ENCODE results near the gene SLC25A38.

SLC25A38 gene

DNA sequence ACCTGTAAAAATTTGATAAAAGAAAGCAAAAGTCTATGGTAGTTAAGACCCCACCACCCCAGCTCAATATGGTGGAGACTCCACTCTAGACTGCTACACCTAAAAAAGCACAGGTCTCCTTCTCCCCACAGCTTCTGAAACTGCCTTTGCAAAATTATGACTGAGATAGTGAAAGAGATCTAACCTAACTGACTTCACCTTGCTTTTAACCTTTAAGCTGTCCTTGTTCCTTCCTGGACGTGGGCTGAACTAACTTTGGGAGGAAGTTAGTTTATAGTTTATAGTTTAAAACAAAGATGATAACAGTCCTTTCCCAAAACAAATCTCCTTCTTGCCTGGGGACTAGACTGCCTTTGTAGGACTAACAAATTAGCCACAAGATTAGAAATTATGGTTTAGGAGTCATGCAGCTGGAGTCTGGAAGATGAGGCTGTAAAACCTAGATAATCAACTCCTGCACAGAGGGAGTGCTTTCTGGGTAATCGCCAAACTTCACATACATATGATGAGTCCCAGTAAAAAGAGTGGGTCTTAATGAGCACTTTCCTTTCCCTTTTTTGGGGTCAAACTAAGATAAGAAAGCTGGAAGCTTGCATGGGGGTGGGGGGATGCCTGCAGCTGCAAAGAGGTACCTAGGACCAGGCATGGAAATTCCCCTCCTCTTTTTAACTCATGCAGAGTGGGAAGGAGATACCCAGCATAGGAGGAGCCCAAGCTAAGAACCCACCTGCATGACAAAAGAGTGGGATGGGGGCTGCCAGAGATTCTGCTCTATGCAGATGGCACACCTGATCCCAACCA is 36.2 kb upstream of the SLC25A38 start:
- H3K36me3 ChIP-seq (replicated peaks in 1 of 2; ENCODE audit: control insufficient read depth in 2 of 2, insufficient read depth in 2 of 2, low read length in 2 of 2), result no peaks in the 10 kb centered on the region
- no peak overlapping the region for H2AK5ac ChIP-seq (ENCODE audit: low read depth, low read length)
- H3K18ac ChIP-seq (ENCODE audit: low read length), result no peak overlapping the region
- no peak overlapping the region for H3K9ac ChIP-seq (ENCODE audit: low read depth, low read length, poor library complexity)
- peaks cover 0 to 2% of the 10 kb centered on the region in 2 donors for H3K4me1 ChIP-seq (ENCODE audit: control insufficient read depth in 2 of 2, insufficient read depth in 1 of 2, low read depth in 1 of 2, low read length in 2 of 2)
- DNase-seq (ENCODE audit: low spot score), result no peak
- H2BK15ac ChIP-seq (ENCODE audit: low read length), result no peak overlapping the region
- no peak overlapping the region for H3K4me3 ChIP-seq (ENCODE audit: low read length in 2 of 2)
- H4K8ac ChIP-seq (ENCODE audit: low read depth, low read length), result no peak overlapping the region
- no peaks in the 10 kb centered on the region for H3K79me1 ChIP-seq (ENCODE audit: low read depth, low read length)
- no peak overlapping the region for H3K4ac ChIP-seq (ENCODE audit: low read length)
- no peaks in the 10 kb centered on the region for H3K27me3 ChIP-seq (ENCODE audit: control insufficient read depth in 3 of 3, insufficient read depth in 3 of 3, low read depth in 1 of 3, low read length in 3 of 3)
- no peak overlapping the region for H3K23ac ChIP-seq (ENCODE audit: low read depth, low read length, poor library complexity)
- no peak overlapping the region for H3K14ac ChIP-seq (ENCODE audit: low read length)
- H4K91ac ChIP-seq (ENCODE audit: low read depth, low read length, poor library complexity), result no peak overlapping the region
- WGBS, 2 donors (ENCODE audit: extremely low coverage in 2 of 2, insufficient read length in 2 of 2, insufficient replicate concordance in 1 of 2), result no CpG with 5 or more reads among the region's 2 CpGs
- H3K27ac ChIP-seq (replicated peaks; ENCODE audit: low read length), result no peak overlapping the region
- H2BK12ac ChIP-seq (ENCODE audit: low read length), result no peak overlapping the region
- no peak overlapping the region for H2AFZ ChIP-seq (ENCODE audit: low read length)
- no peaks in the 10 kb centered on the region for H3K9me3 ChIP-seq (replicated peaks in 1 of 2; ENCODE audit: control insufficient read depth in 2 of 2, insufficient read depth in 1 of 2, low read depth in 1 of 2, low read length in 2 of 2)
- no peak overlapping the region for H2BK5ac ChIP-seq (ENCODE audit: low read length)
- no peak overlapping the region for H2BK120ac ChIP-seq (ENCODE audit: low read depth, low read length)
- H3K4me2 ChIP-seq (ENCODE audit: insufficient read depth, low read length, poor library complexity, severe bottlenecking), result no peak overlapping the region

DNA sequence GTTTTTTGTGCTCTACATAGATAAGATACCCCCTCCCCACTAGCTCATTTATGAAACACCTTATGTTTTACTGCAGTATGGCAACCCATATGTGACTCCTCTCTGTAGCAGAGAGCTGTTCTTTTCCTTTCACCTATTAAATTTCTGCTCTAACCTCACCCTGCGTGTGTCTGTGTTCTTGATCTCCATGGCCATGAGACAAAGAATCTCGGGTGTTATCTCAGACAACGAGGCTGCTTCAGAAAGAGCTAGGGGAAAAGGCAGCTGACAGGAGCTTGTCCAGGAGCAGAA is 35.6 kb upstream of the SLC25A38 start:
- no CpG with 5 or more reads among the region's 3 CpGs for WGBS, 2 donors (ENCODE audit: extremely low coverage in 2 of 2, insufficient read length in 2 of 2, insufficient replicate concordance in 1 of 2)

DNA sequence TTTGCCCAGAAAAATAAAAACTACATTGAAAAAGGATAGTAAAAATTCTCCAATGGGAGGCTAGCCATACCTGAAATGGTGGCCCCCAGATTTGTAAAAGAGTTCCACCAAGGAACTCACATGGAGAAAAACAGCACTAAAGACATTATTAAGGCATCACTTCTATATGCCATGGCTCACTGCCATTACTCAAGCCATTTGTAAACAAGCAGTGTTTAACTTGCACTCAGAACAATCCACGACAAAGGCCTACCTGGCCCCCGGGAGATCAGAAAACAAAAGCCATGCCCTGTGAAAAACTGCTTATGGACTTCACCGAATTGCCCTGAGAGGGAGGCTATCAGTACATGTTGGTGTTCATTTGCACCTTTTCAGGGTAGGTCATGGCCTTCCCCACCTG is 34.1 kb upstream of the SLC25A38 start:
- WGBS, 2 donors (ENCODE audit: extremely low coverage in 2 of 2, insufficient read length in 2 of 2, insufficient replicate concordance in 1 of 2), result no CpG with 5 or more reads among the region's 3 CpGs
- DNase-seq (ENCODE audit: low spot score), result no peak
- Histone ChIP-seq H3K27ac (replicated peaks; ENCODE audit: low read length) (no peak overlapping the region), H3K9me3 (replicated peaks in 1 of 2; ENCODE audit: control insufficient read depth in 2 of 2, insufficient read depth in 1 of 2, low read depth in 1 of 2, low read length in 2 of 2) (no peaks in the 10 kb centered on the region), H3K4ac (ENCODE audit: low read length) (no peak overlapping the region), H3K79me1 (ENCODE audit: low read depth, low read length) (no peaks in the 10 kb centered on the region), H3K36me3 (replicated peaks in 1 of 2; ENCODE audit: control insufficient read depth in 2 of 2, insufficient read depth in 2 of 2, low read length in 2 of 2) (no peaks in the 10 kb centered on the region), H3K27me3 (ENCODE audit: control insufficient read depth in 3 of 3, insufficient read depth in 3 of 3, low read depth in 1 of 3, low read length in 3 of 3) (no peaks in the 10 kb centered on the region), H3K9ac (ENCODE audit: low read depth, low read length, poor library complexity) (no peak overlapping the region), H2AFZ (ENCODE audit: low read length) (no peak overlapping the region), H3K23ac (ENCODE audit: low read depth, low read length, poor library complexity) (no peak overlapping the region), H3K4me2 (ENCODE audit: insufficient read depth, low read length, poor library complexity, severe bottlenecking) (no peak overlapping the region), H2AK5ac (ENCODE audit: low read depth, low read length) (no peak overlapping the region), H3K4me3 (ENCODE audit: low read length in 2 of 2) (no peak overlapping the region), H4K91ac (ENCODE audit: low read depth, low read length, poor library complexity) (no peak overlapping the region), H2BK120ac (ENCODE audit: low read depth, low read length) (no peak overlapping the region), H2BK15ac (ENCODE audit: low read length) (no peak overlapping the region), H2BK12ac (ENCODE audit: low read length) (no peak overlapping the region), H2BK5ac (ENCODE audit: low read length) (no peak overlapping the region), H3K4me1 (ENCODE audit: control insufficient read depth in 2 of 2, insufficient read depth in 1 of 2, low read depth in 1 of 2, low read length in 2 of 2) (peaks cover 0 to 2% of the 10 kb centered on the region in 2 donors), H4K8ac (ENCODE audit: low read depth, low read length) (no peak overlapping the region), H3K14ac (ENCODE audit: low read length) (no peak overlapping the region), H3K18ac (ENCODE audit: low read length) (no peak overlapping the region)

More for the DNA sequence above, 35.6 kb upstream of the SLC25A38 start:
- no peak overlapping the region for H3K4ac ChIP-seq (ENCODE audit: low read length)
- H2AK5ac ChIP-seq (ENCODE audit: low read depth, low read length), result no peak overlapping the region
- no peak overlapping the region for H2BK12ac ChIP-seq (ENCODE audit: low read length)
- no peak overlapping the region for H2BK120ac ChIP-seq (ENCODE audit: low read depth, low read length)
- H3K18ac ChIP-seq (ENCODE audit: low read length), result no peak overlapping the region
- no peak overlapping the region for H2BK15ac ChIP-seq (ENCODE audit: low read length)
- no peaks in the 10 kb centered on the region for H3K79me1 ChIP-seq (ENCODE audit: low read depth, low read length)
- H3K14ac ChIP-seq (ENCODE audit: low read length), result no peak overlapping the region
- no peak overlapping the region for H2BK5ac ChIP-seq (ENCODE audit: low read length)
- no peak overlapping the region for H4K91ac ChIP-seq (ENCODE audit: low read depth, low read length, poor library complexity)
- DNase-seq (ENCODE audit: low spot score), result no peak
- H3K4me1 ChIP-seq (ENCODE audit: control insufficient read depth in 2 of 2, insufficient read depth in 1 of 2, low read depth in 1 of 2, low read length in 2 of 2), result peaks cover 0 to 2% of the 10 kb centered on the region in 2 donors
- H3K23ac ChIP-seq (ENCODE audit: low read depth, low read length, poor library complexity), result no peak overlapping the region
- no peaks in the 10 kb centered on the region for H3K36me3 ChIP-seq (replicated peaks in 1 of 2; ENCODE audit: control insufficient read depth in 2 of 2, insufficient read depth in 2 of 2, low read length in 2 of 2)
- H2AFZ ChIP-seq (ENCODE audit: low read length), result no peak overlapping the region
- H3K27ac ChIP-seq (replicated peaks; ENCODE audit: low read length), result no peak overlapping the region
- no peaks in the 10 kb centered on the region for H3K27me3 ChIP-seq (ENCODE audit: control insufficient read depth in 3 of 3, insufficient read depth in 3 of 3, low read depth in 1 of 3, low read length in 3 of 3)
- H3K9me3 ChIP-seq (replicated peaks in 1 of 2; ENCODE audit: control insufficient read depth in 2 of 2, insufficient read depth in 1 of 2, low read depth in 1 of 2, low read length in 2 of 2), result no peaks in the 10 kb centered on the region
- no peak overlapping the region for H3K4me3 ChIP-seq (ENCODE audit: low read length in 2 of 2)
- H4K8ac ChIP-seq (ENCODE audit: low read depth, low read length), result no peak overlapping the region
- H3K4me2 ChIP-seq (ENCODE audit: insufficient read depth, low read length, poor library complexity, severe bottlenecking), result no peak overlapping the region
- H3K9ac ChIP-seq (ENCODE audit: low read depth, low read length, poor library complexity), result no peak overlapping the region

DNA sequence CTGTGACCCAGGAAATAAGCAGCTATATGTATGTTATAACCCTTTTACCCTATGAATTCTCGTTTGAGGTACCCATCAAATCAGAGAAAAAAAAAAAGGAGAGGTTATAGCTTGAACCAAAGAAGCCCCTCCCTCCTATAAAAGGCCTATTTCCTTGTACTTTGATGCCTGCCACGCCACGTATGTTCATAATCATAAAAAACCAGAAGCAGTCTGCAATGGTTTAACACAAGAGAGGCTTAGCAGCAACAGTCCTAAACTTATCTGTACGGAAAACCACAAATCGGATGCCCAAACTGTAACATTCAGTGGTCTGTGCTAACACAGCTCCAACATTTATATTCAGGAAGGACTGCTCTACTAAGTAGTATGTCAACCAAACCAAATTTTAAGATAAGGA is 32.5 kb upstream of the SLC25A38 start:
- DNase-seq (ENCODE audit: low spot score), result no peak
- Histone ChIP-seq H2AFZ (ENCODE audit: low read length) (no peak overlapping the region), H2BK5ac (ENCODE audit: low read length) (no peak overlapping the region), H3K18ac (ENCODE audit: low read length) (no peak overlapping the region), H3K4me1 (ENCODE audit: control insufficient read depth in 2 of 2, insufficient read depth in 1 of 2, low read depth in 1 of 2, low read length in 2 of 2) (peaks cover 0 to 2% of the 10 kb centered on the region in 2 donors), H2BK15ac (ENCODE audit: low read length) (no peak overlapping the region), H4K8ac (ENCODE audit: low read depth, low read length) (no peak overlapping the region), H2AK5ac (ENCODE audit: low read depth, low read length) (no peak overlapping the region), H3K14ac (ENCODE audit: low read length) (no peak overlapping the region), H3K9ac (ENCODE audit: low read depth, low read length, poor library complexity) (no peak overlapping the region), H3K79me1 (ENCODE audit: low read depth, low read length) (no peaks in the 10 kb centered on the region), H3K4ac (ENCODE audit: low read length) (no peak overlapping the region), H3K27me3 (ENCODE audit: control insufficient read depth in 3 of 3, insufficient read depth in 3 of 3, low read depth in 1 of 3, low read length in 3 of 3) (no peaks in the 10 kb centered on the region), H2BK120ac (ENCODE audit: low read depth, low read length) (no peak overlapping the region), H3K9me3 (replicated peaks in 1 of 2; ENCODE audit: control insufficient read depth in 2 of 2, insufficient read depth in 1 of 2, low read depth in 1 of 2, low read length in 2 of 2) (no peaks in the 10 kb centered on the region), H3K4me3 (ENCODE audit: low read length in 2 of 2) (no peak overlapping the region), H3K23ac (ENCODE audit: low read depth, low read length, poor library complexity) (no peak overlapping the region), H2BK12ac (ENCODE audit: low read length) (no peak overlapping the region), H3K4me2 (ENCODE audit: insufficient read depth, low read length, poor library complexity, severe bottlenecking) (no peak overlapping the region), H3K27ac (replicated peaks; ENCODE audit: low read length) (no peak overlapping the region), H4K91ac (ENCODE audit: low read depth, low read length, poor library complexity) (no peak overlapping the region), H3K36me3 (replicated peaks in 1 of 2; ENCODE audit: control insufficient read depth in 2 of 2, insufficient read depth in 2 of 2, low read length in 2 of 2) (no peaks in the 10 kb centered on the region)
- no CpG with 5 or more reads among the region's 5 CpGs for WGBS, 2 donors (ENCODE audit: extremely low coverage in 2 of 2, insufficient read length in 2 of 2, insufficient replicate concordance in 1 of 2)
